ENCODE results near the gene ATL3.
A peak's percentile ranks its signal among the peaks of the same experiment; 100 is the strongest.

DNA sequence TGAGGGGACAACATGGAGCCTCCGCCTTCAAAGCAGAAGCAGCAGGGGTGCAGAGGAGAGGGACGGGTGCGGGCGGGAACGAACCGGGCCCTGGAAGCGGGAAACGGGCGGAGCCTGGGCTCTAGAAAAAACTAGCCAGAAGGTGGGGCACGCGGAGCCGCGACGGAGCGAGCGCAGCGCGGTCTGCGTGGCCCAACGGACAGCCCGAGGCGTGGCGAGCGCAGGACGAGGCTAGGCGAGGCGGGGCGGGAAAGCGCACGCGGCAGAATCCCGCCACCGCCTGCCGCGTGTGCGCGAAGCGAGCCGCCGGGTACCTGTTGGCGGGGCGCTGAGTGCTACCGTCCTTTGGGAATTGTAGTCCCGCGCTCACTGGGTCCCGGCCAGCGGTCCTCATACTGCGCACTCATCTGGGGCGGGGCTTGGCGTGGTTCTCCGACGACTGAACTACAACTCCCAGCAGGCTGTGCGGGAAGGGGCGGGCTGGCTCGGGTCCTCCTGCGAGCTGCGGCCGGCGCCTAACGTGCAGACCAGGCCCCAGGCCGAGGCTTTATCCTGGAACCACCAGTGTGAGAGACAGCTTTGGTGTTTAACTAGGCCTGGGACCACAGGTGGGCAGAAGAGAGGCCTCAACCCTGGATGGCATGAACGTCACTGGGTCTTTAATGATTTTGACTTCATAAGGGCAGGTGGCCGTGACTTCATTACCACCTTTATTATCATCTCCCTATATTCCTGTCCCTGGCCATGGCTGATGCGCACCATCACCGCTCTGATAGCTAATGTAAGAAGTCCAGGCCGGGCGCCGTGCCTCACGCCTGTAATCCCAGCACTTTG, at the start of gene ATL3:
- TF ChIP-seq, protein P1, sequence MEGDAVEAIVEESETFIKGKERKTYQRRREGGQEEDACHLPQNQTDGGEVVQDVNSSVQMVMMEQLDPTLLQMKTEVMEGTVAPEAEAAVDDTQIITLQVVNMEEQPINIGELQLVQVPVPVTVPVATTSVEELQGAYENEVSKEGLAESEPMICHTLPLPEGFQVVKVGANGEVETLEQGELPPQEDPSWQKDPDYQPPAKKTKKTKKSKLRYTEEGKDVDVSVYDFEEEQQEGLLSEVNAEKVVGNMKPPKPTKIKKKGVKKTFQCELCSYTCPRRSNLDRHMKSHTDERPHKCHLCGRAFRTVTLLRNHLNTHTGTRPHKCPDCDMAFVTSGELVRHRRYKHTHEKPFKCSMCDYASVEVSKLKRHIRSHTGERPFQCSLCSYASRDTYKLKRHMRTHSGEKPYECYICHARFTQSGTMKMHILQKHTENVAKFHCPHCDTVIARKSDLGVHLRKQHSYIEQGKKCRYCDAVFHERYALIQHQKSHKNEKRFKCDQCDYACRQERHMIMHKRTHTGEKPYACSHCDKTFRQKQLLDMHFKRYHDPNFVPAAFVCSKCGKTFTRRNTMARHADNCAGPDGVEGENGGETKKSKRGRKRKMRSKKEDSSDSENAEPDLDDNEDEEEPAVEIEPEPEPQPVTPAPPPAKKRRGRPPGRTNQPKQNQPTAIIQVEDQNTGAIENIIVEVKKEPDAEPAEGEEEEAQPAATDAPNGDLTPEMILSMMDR (IDR thresholded peaks at IDR 0.05 in 2 of 3, conservative IDR thresholded peaks at IDR 0.05 in 1 of 3; ENCODE audit: borderline replicate concordance in 1 of 3, insufficient read depth in 1 of 3, low read depth in 2 of 3, low read length in 2 of 3), result no peak
- no peak for TF ChIP-seq SRF (IDR thresholded peaks at IDR 0.05; ENCODE audit: low read depth)
- peak; percentile 79 for TF ChIP-seq POLR2AphosphoS5 (IDR thresholded peaks at IDR 0.05; ENCODE audit: low read depth, low read length)
- TF ChIP-seq POLR2A (IDR thresholded peaks at IDR 0.05; ENCODE audit: borderline replicate concordance, extremely low read depth, insufficient read depth, insufficient read length), result no peak
- TF ChIP-seq, protein P2, sequence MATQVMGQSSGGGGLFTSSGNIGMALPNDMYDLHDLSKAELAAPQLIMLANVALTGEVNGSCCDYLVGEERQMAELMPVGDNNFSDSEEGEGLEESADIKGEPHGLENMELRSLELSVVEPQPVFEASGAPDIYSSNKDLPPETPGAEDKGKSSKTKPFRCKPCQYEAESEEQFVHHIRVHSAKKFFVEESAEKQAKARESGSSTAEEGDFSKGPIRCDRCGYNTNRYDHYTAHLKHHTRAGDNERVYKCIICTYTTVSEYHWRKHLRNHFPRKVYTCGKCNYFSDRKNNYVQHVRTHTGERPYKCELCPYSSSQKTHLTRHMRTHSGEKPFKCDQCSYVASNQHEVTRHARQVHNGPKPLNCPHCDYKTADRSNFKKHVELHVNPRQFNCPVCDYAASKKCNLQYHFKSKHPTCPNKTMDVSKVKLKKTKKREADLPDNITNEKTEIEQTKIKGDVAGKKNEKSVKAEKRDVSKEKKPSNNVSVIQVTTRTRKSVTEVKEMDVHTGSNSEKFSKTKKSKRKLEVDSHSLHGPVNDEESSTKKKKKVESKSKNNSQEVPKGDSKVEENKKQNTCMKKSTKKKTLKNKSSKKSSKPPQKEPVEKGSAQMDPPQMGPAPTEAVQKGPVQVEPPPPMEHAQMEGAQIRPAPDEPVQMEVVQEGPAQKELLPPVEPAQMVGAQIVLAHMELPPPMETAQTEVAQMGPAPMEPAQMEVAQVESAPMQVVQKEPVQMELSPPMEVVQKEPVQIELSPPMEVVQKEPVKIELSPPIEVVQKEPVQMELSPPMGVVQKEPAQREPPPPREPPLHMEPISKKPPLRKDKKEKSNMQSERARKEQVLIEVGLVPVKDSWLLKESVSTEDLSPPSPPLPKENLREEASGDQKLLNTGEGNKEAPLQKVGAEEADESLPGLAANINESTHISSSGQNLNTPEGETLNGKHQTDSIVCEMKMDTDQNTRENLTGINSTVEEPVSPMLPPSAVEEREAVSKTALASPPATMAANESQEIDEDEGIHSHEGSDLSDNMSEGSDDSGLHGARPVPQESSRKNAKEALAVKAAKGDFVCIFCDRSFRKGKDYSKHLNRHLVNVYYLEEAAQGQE (IDR thresholded peaks at IDR 0.05; ENCODE audit: low read depth), result no peak
- no peak for TF ChIP-seq EZH2 (IDR thresholded peaks at IDR 0.05)
- TF ChIP-seq RAD21 (IDR thresholded peaks at IDR 0.05; ENCODE audit: low read depth), result no peak
